Uterus (tissue), 2 donors: ENCODE measurements around the gene PPP2R3C.

Experiments used
- POLR2A ChIP-seq, 2 donors: fragments of 450-650 bp; IDR thresholded peaks; one replicate each; pipeline ENCODE4 v1.6.1; 2016; ENCODE audit warnings: antibody characterized with exemption in 2 of 2, mild to moderate bottlenecking in 1 of 2, moderate library complexity in 1 of 2
- TF ChIP-seq, protein P1 (sequence below), 4 experiments: fragments of 200-600 bp in 2 of 4; fragments of 450-650 bp in 2 of 4; sonication (generic) in 2 of 4; IDR thresholded peaks; one replicate each; pipeline ENCODE4 v1.5.1; 2016 to 2019; ENCODE audit warnings: antibody characterized with exemption in 4 of 4, mild to moderate bottlenecking in 2 of 4, moderate library complexity in 1 of 4

GRCh38 chr14:35050652-35051051, 71.1 kb downstream of the PPP2R3C start:
- no peak for TF ChIP-seq POLR2A (IDR thresholded peaks at IDR 0.05)
- TF ChIP-seq, protein P1, sequence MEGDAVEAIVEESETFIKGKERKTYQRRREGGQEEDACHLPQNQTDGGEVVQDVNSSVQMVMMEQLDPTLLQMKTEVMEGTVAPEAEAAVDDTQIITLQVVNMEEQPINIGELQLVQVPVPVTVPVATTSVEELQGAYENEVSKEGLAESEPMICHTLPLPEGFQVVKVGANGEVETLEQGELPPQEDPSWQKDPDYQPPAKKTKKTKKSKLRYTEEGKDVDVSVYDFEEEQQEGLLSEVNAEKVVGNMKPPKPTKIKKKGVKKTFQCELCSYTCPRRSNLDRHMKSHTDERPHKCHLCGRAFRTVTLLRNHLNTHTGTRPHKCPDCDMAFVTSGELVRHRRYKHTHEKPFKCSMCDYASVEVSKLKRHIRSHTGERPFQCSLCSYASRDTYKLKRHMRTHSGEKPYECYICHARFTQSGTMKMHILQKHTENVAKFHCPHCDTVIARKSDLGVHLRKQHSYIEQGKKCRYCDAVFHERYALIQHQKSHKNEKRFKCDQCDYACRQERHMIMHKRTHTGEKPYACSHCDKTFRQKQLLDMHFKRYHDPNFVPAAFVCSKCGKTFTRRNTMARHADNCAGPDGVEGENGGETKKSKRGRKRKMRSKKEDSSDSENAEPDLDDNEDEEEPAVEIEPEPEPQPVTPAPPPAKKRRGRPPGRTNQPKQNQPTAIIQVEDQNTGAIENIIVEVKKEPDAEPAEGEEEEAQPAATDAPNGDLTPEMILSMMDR (IDR thresholded peaks at IDR 0.05): no peak
